Measurements from ENCODE around the gene CDC42BPA. TPM values are rescaled to one million over a fixed set of nuclear protein-coding genes. Genes with fewer than 3 reads are reported as not detected.

CDC42BPA gene
- polyA plus RNA-seq, 2 of the 4 experiments (the other 2 are of a cell fraction) = 11.4 to 28.4 TPM

DNA sequence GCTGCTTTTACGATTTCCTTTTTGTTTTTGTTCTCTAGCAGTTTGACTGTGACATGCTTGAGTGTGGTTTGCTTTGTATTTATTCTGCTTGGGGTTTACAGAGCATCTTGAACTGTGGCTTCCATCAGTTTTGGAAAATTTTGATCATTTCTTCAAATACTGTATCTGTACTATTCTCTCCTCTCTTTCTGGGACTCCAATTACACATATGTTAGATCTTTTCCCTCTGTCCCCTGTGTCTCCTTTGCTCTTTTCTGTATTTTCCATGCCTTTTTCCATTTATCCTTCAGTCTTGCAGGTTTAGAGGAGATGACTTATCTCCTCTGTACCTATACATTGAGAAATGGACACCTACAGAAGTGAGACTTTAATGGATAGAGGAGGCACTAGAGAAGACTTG lies 346.5 kb downstream of the CDC42BPA start (continued):
- no peak for TF ChIP-seq CHD2 (IDR thresholded peaks at IDR 0.05; ENCODE audit: low read length, partially characterized antibody)
- TF ChIP-seq, protein P1, sequence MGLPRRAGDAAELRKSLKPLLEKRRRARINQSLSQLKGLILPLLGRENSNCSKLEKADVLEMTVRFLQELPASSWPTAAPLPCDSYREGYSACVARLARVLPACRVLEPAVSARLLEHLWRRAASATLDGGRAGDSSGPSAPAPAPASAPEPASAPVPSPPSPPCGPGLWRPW (IDR thresholded peaks at IDR 0.05) = no peak
- TF ChIP-seq, protein P2, sequence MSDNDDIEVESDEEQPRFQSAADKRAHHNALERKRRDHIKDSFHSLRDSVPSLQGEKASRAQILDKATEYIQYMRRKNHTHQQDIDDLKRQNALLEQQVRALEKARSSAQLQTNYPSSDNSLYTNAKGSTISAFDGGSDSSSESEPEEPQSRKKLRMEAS (IDR thresholded peaks at IDR 0.05) = no peak
- no peak for TF ChIP-seq RNF2 (IDR thresholded peaks at IDR 0.05; ENCODE audit: borderline replicate concordance, low read depth)

DNA sequence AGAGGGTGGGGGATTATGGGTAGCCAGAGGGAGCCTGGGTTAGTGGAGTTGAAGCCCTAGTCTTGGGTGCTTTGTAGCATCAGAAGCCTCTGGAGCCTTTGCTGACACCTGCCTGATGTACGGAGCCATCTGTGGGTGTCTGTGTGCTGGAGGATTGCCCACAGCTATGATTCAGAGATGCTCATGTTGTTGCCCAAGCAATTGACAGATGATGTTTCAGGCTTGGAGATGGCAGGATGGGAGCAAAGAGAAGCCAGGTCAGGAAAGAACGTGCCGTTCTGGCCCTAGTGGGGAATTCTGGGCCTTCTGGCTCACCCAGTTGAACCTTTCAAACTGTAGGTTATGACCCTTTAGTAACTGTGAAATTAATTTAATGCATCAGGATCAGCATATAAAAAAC lies 350.6 kb downstream of the CDC42BPA start:
- ChIA-PET POLR2A (no interaction called here), CTCF (interaction anchor here (1.8 kb wide), 1 partner anchor 342 kb away, joined by 5 read pairs; no protein-coding TSS in a partner anchor)
- TF ChIP-seq, protein P3, sequence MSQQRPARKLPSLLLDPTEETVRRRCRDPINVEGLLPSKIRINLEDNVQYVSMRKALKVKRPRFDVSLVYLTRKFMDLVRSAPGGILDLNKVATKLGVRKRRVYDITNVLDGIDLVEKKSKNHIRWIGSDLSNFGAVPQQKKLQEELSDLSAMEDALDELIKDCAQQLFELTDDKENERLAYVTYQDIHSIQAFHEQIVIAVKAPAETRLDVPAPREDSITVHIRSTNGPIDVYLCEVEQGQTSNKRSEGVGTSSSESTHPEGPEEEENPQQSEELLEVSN (IDR thresholded peaks at IDR 0.05; ENCODE audit: borderline replicate concordance, low read depth) = no peak
- TF ChIP-seq FOXS1 (CRISPR knock-in tag; IDR thresholded peaks at IDR 0.05) = no peak
- no peak for TF ChIP-seq FOSL2 (IDR thresholded peaks at IDR 0.05)
- no peak for TF ChIP-seq FOSL2 (CRISPR knock-in tag; IDR thresholded peaks at IDR 0.05)
- no peak for TF ChIP-seq CHD4 (IDR thresholded peaks at IDR 0.05; ENCODE audit: borderline replicate concordance)
- no peak for TF ChIP-seq HOXB5 (CRISPR knock-in tag; IDR thresholded peaks at IDR 0.05)
- TF ChIP-seq HDAC2 (IDR thresholded peaks at IDR 0.05) = no peak
- no peak for TF ChIP-seq ZC3H11A (IDR thresholded peaks at IDR 0.05)
- no peak for TF ChIP-seq SMC3 (IDR thresholded peaks at IDR 0.05)
- TF ChIP-seq EP300 (IDR thresholded peaks at IDR 0.05) = no peak
- TF ChIP-seq HOXB13 (CRISPR knock-in tag; IDR thresholded peaks at IDR 0.05; ENCODE audit: low read depth) = no peak
- no peak for TF ChIP-seq JUNB (IDR thresholded peaks at IDR 0.05)
- TF ChIP-seq ZNF302 (CRISPR knock-in tag; IDR thresholded peaks at IDR 0.05) = no peak
- no peak for TF ChIP-seq POLR2A (IDR thresholded peaks at IDR 0.05; ENCODE audit: low read length)
- TF ChIP-seq POLR2AphosphoS2 (conservative IDR thresholded peaks at IDR 0.05; ENCODE audit: low read length) = no peak
- TF ChIP-seq, protein P2 (IDR thresholded peaks at IDR 0.05) = no peak
- TF ChIP-seq, protein P4, sequence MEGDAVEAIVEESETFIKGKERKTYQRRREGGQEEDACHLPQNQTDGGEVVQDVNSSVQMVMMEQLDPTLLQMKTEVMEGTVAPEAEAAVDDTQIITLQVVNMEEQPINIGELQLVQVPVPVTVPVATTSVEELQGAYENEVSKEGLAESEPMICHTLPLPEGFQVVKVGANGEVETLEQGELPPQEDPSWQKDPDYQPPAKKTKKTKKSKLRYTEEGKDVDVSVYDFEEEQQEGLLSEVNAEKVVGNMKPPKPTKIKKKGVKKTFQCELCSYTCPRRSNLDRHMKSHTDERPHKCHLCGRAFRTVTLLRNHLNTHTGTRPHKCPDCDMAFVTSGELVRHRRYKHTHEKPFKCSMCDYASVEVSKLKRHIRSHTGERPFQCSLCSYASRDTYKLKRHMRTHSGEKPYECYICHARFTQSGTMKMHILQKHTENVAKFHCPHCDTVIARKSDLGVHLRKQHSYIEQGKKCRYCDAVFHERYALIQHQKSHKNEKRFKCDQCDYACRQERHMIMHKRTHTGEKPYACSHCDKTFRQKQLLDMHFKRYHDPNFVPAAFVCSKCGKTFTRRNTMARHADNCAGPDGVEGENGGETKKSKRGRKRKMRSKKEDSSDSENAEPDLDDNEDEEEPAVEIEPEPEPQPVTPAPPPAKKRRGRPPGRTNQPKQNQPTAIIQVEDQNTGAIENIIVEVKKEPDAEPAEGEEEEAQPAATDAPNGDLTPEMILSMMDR (IDR thresholded peaks at IDR 0.05) = no peak
- no peak for TF ChIP-seq EHMT2 (IDR thresholded peaks at IDR 0.05; ENCODE audit: low read depth)
- no peak for TF ChIP-seq MAZ (IDR thresholded peaks at IDR 0.05; ENCODE audit: borderline replicate concordance, low read depth, low read length)
- TF ChIP-seq, protein P5, sequence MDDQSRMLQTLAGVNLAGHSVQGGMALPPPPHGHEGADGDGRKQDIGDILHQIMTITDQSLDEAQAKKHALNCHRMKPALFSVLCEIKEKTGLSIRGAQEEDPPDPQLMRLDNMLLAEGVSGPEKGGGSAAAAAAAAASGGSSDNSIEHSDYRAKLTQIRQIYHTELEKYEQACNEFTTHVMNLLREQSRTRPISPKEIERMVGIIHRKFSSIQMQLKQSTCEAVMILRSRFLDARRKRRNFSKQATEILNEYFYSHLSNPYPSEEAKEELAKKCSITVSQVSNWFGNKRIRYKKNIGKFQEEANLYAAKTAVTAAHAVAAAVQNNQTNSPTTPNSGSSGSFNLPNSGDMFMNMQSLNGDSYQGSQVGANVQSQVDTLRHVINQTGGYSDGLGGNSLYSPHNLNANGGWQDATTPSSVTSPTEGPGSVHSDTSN (IDR thresholded peaks at IDR 0.05) = no peak
- TF ChIP-seq RAD21 (conservative IDR thresholded peaks at IDR 0.05 in 1 of 2, IDR thresholded peaks at IDR 0.05 in 1 of 2) = no peak
- FAIRE-seq (no peak), DNase-seq (ENCODE audit: low read depth in 1 of 2, low spot score in 1 of 2) (no peak), ATAC-seq (no peak)
- H3K27ac ChIP-seq = no peak overlapping the region
- no peak overlapping the region for H3K4me3 ChIP-seq
- no peaks in the 10 kb centered on the region for H3K4me1 ChIP-seq
- H3K4me2 ChIP-seq = no peak overlapping the region
- H3K9me3 ChIP-seq = peaks cover 10% of the 10 kb centered on the region; the same call in 1 of the 3 replicates
- WGBS (ENCODE audit: missing lambda C conversion rate) = 84% methylated on average over 3 of the region's 3 CpGs
